Panc1 (cell line): ENCODE data around the gene FRMD4A. TPM values are rescaled to one million over a fixed set of nuclear protein-coding genes. Genes with fewer than 3 reads are reported as not detected.

Experiments
- ATAC-seq: fragments of 200-7000 bp; cut with Tn5 transposase; 2 replicates; pipeline ENCODE4 v1.9.1; 2020; ENCODE audit warnings: mild to moderate bottlenecking, moderate library complexity
- BruUV-seq: library from RNA; stranded (reverse); fragments of 400-500 nt; replicated peaks from 2 replicates; lab custom pipeline; 2021; lab: Mats Ljungman, UMichigan
- CTCF ChIA-PET: fragments of 300-600 bp; sonication (Branson Sonifier 250); formaldehyde crosslinking; loops from one replicate; lab custom pipeline; 2022; ENCODE audit warnings: antibody characterized with exemption; lab: Charles Lee
- POLR2A ChIA-PET: fragments of 300-600 bp; sonication (Branson Sonifier 250); formaldehyde crosslinking; loops from one replicate; lab custom pipeline; 2022; ENCODE audit warnings: antibody characterized with exemption; lab: Charles Lee
- DNase-seq: peaks from one replicate; pipeline ENCODE4 v3.0.0-alpha.2; 2010; ENCODE audit warnings: low read depth, low spot score
- H3K27ac ChIP-seq: 2 replicates; pipeline ENCODE4 v1.5.1; 2011; ENCODE audit warnings: mild to moderate bottlenecking, low read length, inconsistent platforms
- H3K27me3 ChIP-seq: fragments of 200-500 bp; sonication (Bioruptor generic); 2 replicates; pipeline ENCODE4 v1.6.0; 2014; ENCODE audit warnings: low read length, inconsistent platforms; ENCODE audit not compliant: control insufficient read depth, insufficient read depth
- H3K36me3 ChIP-seq: fragments of 200-500 bp; sonication (Bioruptor generic); 2 replicates; pipeline ENCODE4 v1.5.1; 2014; ENCODE audit warnings: inconsistent platforms, mild to moderate bottlenecking, low read length, moderate library complexity; ENCODE audit not compliant: control insufficient read depth, insufficient read depth
- H3K4me1 ChIP-seq: 2 replicates; pipeline ENCODE4 v1.5.1; 2011; ENCODE audit warnings: inconsistent platforms, mild to moderate bottlenecking, low read length, moderate library complexity; ENCODE audit not compliant: control insufficient read depth, insufficient read depth
- H3K4me3 ChIP-seq, 2 experiments: 2 replicates each; pipeline ENCODE4 v1.5.1; 2011 to 2012; ENCODE audit warnings: low read depth in 2 of 2, low read length in 2 of 2, mild to moderate bottlenecking in 2 of 2, inconsistent platforms in 1 of 2, moderate library complexity in 1 of 2
- H3K9me3 ChIP-seq: fragments of 200-500 bp; sonication (Bioruptor generic); 2 replicates; pipeline ENCODE4 v1.5.1; 2014; ENCODE audit warnings: low read depth, mild to moderate bottlenecking, inconsistent platforms, low read length, moderate library complexity; ENCODE audit not compliant: control insufficient read depth, insufficient read depth
- CTCF ChIP-seq: fragments of 450-650 bp; IDR thresholded peaks from 2 replicates; pipeline ENCODE4 v1.5.1; 2017; ENCODE audit warnings: mild to moderate bottlenecking
- POLR2AphosphoS5 ChIP-seq: IDR thresholded peaks from 2 replicates; pipeline ENCODE4 v1.6.1; 2012; ENCODE audit warnings: mild to moderate bottlenecking, low read depth, low read length, moderate library complexity
- REST ChIP-seq, 2 experiments: IDR thresholded peaks; 2 replicates each; pipeline ENCODE4 v1.6.1; 2011 to 2012; ENCODE audit warnings: low read depth in 2 of 2, control low read depth in 1 of 2, low read length in 1 of 2, mild to moderate bottlenecking in 1 of 2, moderate library complexity in 1 of 2; ENCODE audit not compliant: insufficient read depth in 1 of 2
- SIN3A ChIP-seq: IDR thresholded peaks from 2 replicates; pipeline ENCODE4 v1.6.1; 2012; ENCODE audit warnings: low read depth, mild to moderate bottlenecking, low read length, moderate library complexity, borderline replicate concordance; ENCODE audit not compliant: insufficient read depth
- TCF7L2 ChIP-seq: IDR thresholded peaks from 2 replicates; pipeline ENCODE4 v1.6.1; 2011; ENCODE audit warnings: mild to moderate bottlenecking, low read depth, low read length, inconsistent platforms
- in situ Hi-C: cut with HindIII; loops from 2 replicates; pipeline ENCODE4 v1.10.0; 2016; ENCODE audit warnings: low sequenced_read_pairs, low pct_unique_long_range_greater_than_20kb
- intact Hi-C: fragments of 100-400 bp; cut with micrococcal nuclease; formaldehyde crosslinking; loops from one replicate; pipeline ENCODE4 v1.10.0; 2022; ENCODE audit not compliant: unreplicated experiment
- total RNA-seq: library from RNA; stranded (reverse); gene quantifications from one replicate; pipeline ENCODE4 v1.2.1, GENCODE V29; 2021; ENCODE audit not compliant: unreplicated experiment

FRMD4A gene
- total RNA-seq, 1 experiment from 2014 or later = 7.1 TPM

GRCh38 chr10:13853854-13854253 lies 476.9 kb downstream of the FRMD4A start:
- no peaks in the 10 kb centered on the region for H3K9me3 ChIP-seq
- no peaks in the 10 kb centered on the region for H3K27me3 ChIP-seq
- no TSS peak for BruUV-seq
- in situ Hi-C loops (no loop called here), intact Hi-C loops (no loop called here)
- H3K4me3 ChIP-seq = no peak overlapping the region
- H3K36me3 ChIP-seq = no peaks in the 10 kb centered on the region
- DNase-seq (no peak), ATAC-seq (no peak)
- ChIA-PET CTCF (no interaction called here), POLR2A (no interaction called here)
- H3K27ac ChIP-seq = no peak overlapping the region
- no peak for TF ChIP-seq SIN3A
- H3K4me1 ChIP-seq = no peaks in the 10 kb centered on the region

GRCh38 chr10:13852872-13853271 lies 477.9 kb downstream of the FRMD4A start:
- Histone ChIP-seq H3K4me3 (no peak overlapping the region), H3K9me3 (no peaks in the 10 kb centered on the region), H3K27ac (no peak overlapping the region), H3K27me3 (no peaks in the 10 kb centered on the region), H3K4me1 (no peaks in the 10 kb centered on the region), H3K36me3 (no peaks in the 10 kb centered on the region)
- in situ Hi-C loops = no loop called here
- no peak for ATAC-seq
- DNase-seq = no peak
- TF ChIP-seq CTCF (no peak), TCF7L2 (no peak), REST (IDR thresholded peaks at IDR 0.05; ENCODE audit: insufficient read depth in 1 of 2, low read depth in 2 of 2, low read length in 1 of 2) (no peak), SIN3A (no peak), POLR2AphosphoS5 (no peak)
- ChIA-PET CTCF (no interaction called here), POLR2A (no interaction called here)
- intact Hi-C loops = no loop called here
- no TSS peak for BruUV-seq

GRCh38 chr10:13851906-13852305 lies 478.8 kb downstream of the FRMD4A start:
- ATAC-seq = no peak
- in situ Hi-C loops (no loop called here), intact Hi-C loops (no loop called here)
- Histone ChIP-seq H3K4me1 (no peaks in the 10 kb centered on the region), H3K4me3 (no peak overlapping the region), H3K36me3 (no peaks in the 10 kb centered on the region), H3K9me3 (no peaks in the 10 kb centered on the region), H3K27me3 (no peaks in the 10 kb centered on the region), H3K27ac (no peak overlapping the region)
- DNase-seq = no peak
- TF ChIP-seq SIN3A = no peak
- no peak for TF ChIP-seq REST (IDR thresholded peaks at IDR 0.05; ENCODE audit: insufficient read depth in 1 of 2, low read depth in 2 of 2, low read length in 1 of 2)
- TF ChIP-seq CTCF = no peak
- TF ChIP-seq TCF7L2 = no peak
- TF ChIP-seq POLR2AphosphoS5 = no peak
- no TSS peak for BruUV-seq
- ChIA-PET POLR2A (no interaction called here), CTCF (no interaction called here)
